Neural progenitor cell (in vitro differentiated cells): ENCODE results near the gene GABRB1.

ENCODE experiments used
- EZH2phosphoT487 ChIP-seq: fragments of 200-600 bp; sonication (generic); IDR thresholded peaks from 2 replicates; pipeline ENCODE4 v1.6.1; 2017; ENCODE audit warnings: antibody characterized with exemption
- TF ChIP-seq, protein P1 (sequence below): fragments of 200-600 bp; sonication (generic); IDR thresholded peaks from 2 replicates; pipeline ENCODE4 v1.5.1; 2017; ENCODE audit warnings: antibody characterized with exemption, mild to moderate bottlenecking

DNA sequence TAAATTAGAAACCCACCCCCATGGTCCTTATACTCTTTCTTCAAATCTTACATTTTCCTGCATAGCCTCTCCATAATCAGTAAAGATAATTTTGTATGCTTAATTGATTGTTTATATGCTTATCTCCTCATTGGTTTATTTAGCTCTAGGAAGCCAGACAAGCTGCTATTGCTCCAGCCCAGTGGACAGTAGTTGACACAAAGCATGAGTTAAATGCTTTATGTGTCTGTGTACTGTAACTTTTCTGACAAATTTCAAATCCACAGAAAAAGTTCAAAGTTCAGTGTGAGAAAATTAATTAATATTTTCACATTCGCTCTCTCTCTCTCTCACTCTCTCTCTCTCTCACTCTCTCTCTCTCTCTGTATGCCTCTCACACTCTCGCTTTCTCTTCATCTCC lies 181.7 kb downstream of the GABRB1 start:
- TF ChIP-seq, protein P1, sequence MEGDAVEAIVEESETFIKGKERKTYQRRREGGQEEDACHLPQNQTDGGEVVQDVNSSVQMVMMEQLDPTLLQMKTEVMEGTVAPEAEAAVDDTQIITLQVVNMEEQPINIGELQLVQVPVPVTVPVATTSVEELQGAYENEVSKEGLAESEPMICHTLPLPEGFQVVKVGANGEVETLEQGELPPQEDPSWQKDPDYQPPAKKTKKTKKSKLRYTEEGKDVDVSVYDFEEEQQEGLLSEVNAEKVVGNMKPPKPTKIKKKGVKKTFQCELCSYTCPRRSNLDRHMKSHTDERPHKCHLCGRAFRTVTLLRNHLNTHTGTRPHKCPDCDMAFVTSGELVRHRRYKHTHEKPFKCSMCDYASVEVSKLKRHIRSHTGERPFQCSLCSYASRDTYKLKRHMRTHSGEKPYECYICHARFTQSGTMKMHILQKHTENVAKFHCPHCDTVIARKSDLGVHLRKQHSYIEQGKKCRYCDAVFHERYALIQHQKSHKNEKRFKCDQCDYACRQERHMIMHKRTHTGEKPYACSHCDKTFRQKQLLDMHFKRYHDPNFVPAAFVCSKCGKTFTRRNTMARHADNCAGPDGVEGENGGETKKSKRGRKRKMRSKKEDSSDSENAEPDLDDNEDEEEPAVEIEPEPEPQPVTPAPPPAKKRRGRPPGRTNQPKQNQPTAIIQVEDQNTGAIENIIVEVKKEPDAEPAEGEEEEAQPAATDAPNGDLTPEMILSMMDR = no peak
- TF ChIP-seq EZH2phosphoT487 = no peak
